Neural cell (in vitro differentiated cells): ENCODE data around the gene ZFP64. TPM values are rescaled to one million over a fixed set of nuclear protein-coding genes. Genes with fewer than 3 reads are reported as not detected.

Source experiments
- H2AFZ ChIP-seq: fragments of 200-600, 300-800 bp; sonication (generic), shearing (Covaris generic); 2 replicates; pipeline ENCODE4 v1.6.0; 2014; ENCODE audit warnings: low read depth, mild to moderate bottlenecking, antibody characterized with exemption, low read length, moderate library complexity
- H3F3A ChIP-seq: fragments of 200-600 bp; shearing (Covaris generic); 2 replicates; pipeline ENCODE4 v1.6.1; 2016; ENCODE audit warnings: mild to moderate bottlenecking, moderate library complexity, mixed read lengths, antibody characterized with exemption, low read length; ENCODE audit not compliant: insufficient read depth, poor library complexity, severe bottlenecking
- H3K27ac ChIP-seq: fragments of 200-600, 300-800 bp; sonication (generic), shearing (Covaris generic); 2 replicates; pipeline ENCODE4 v1.5.1; 2014; ENCODE audit warnings: mild to moderate bottlenecking, low read length, moderate library complexity
- H3K27me3 ChIP-seq: fragments of 300-800, 200-600 bp; sonication (generic), shearing (Covaris generic); 2 replicates; pipeline ENCODE4 v1.6.0; 2014; ENCODE audit warnings: mild to moderate bottlenecking, low read depth, low read length, moderate library complexity; ENCODE audit not compliant: insufficient read depth
- H3K36me3 ChIP-seq: fragments of 300-800, 200-600 bp; sonication (generic), shearing (Covaris generic); 2 replicates; pipeline ENCODE4 v1.5.1; 2014; ENCODE audit warnings: mild to moderate bottlenecking, antibody characterized with exemption, low read length, moderate library complexity; ENCODE audit not compliant: insufficient read depth
- H3K4me2 ChIP-seq: fragments of 300-800, 200-600 bp; sonication (generic), shearing (Covaris generic); 2 replicates; pipeline ENCODE4 v1.6.0; 2014; ENCODE audit warnings: mild to moderate bottlenecking, low read length
- H3K4me3 ChIP-seq: fragments of 300-800, 200-600 bp; sonication (generic), shearing (Covaris generic); 2 replicates; pipeline ENCODE4 v1.5.1; 2014; ENCODE audit warnings: mild to moderate bottlenecking, low read length, moderate library complexity
- H3K79me2 ChIP-seq: fragments of 200-600 bp; shearing (Covaris generic); replicated peaks from 2 replicates; pipeline ENCODE4 v1.6.0; 2014; ENCODE audit warnings: mild to moderate bottlenecking, low read length, moderate library complexity; ENCODE audit not compliant: insufficient read depth
- H3K9ac ChIP-seq: fragments of 300-800, 200-600 bp; sonication (generic), shearing (Covaris generic); 2 replicates; pipeline ENCODE4 v1.6.1; 2016; ENCODE audit warnings: mild to moderate bottlenecking, low read length, mixed read lengths
- H3K9me2 ChIP-seq: fragments of 200-600 bp; shearing (Covaris generic); 2 replicates; pipeline ENCODE4 v1.6.1; 2016; ENCODE audit warnings: mild to moderate bottlenecking, low read length, mixed read lengths; ENCODE audit not compliant: insufficient read depth
- H3K9me3 ChIP-seq: fragments of 200-600, 300-800 bp; sonication (generic), shearing (Covaris generic); 2 replicates; pipeline ENCODE4 v1.6.1; 2016; ENCODE audit warnings: mild to moderate bottlenecking, mixed run types, low read length, moderate library complexity, mixed read lengths
- H4K20me1 ChIP-seq: fragments of 200-600 bp; shearing (Covaris generic); 2 replicates; pipeline ENCODE4 v1.6.1; 2016; ENCODE audit warnings: mild to moderate bottlenecking, mixed run types; ENCODE audit not compliant: insufficient read depth
- CTCF ChIP-seq: fragments of 450-650 bp; IDR thresholded peaks from 2 replicates; pipeline ENCODE4 v1.5.1; 2014; ENCODE audit warnings: antibody characterized with exemption, mild to moderate bottlenecking, moderate library complexity; ENCODE audit not compliant: poor library complexity, severe bottlenecking
- EP300 ChIP-seq: fragments of 450-650 bp; conservative IDR thresholded peaks from 2 replicates; pipeline ENCODE4 v1.6.1; 2014; ENCODE audit warnings: antibody characterized with exemption, mild to moderate bottlenecking, moderate library complexity; ENCODE audit not compliant: poor library complexity, severe bottlenecking
- EZH2 ChIP-seq: fragments of 200-600, 300-800 bp; shearing (Covaris generic), sonication (generic); IDR thresholded peaks from 2 replicates; pipeline ENCODE4 v1.6.1; 2014; ENCODE audit warnings: antibody characterized with exemption, low read length, borderline replicate concordance, mild to moderate bottlenecking; ENCODE audit not compliant: insufficient read depth, poor library complexity, severe bottlenecking
- MXI1 ChIP-seq: fragments of 450-650 bp; conservative IDR thresholded peaks from 2 replicates; pipeline ENCODE4 v1.6.1; 2014; ENCODE audit warnings: antibody characterized with exemption, mild to moderate bottlenecking; ENCODE audit not compliant: poor library complexity, severe bottlenecking
- POLR2AphosphoS5 ChIP-seq: IDR thresholded peaks from 2 replicates; pipeline ENCODE4 v1.6.1; 2012
- RAD21 ChIP-seq: fragments of 450-650 bp; conservative IDR thresholded peaks from 2 replicates; pipeline ENCODE4 v1.6.1; 2014; ENCODE audit warnings: antibody characterized with exemption, mild to moderate bottlenecking, moderate library complexity
- REST ChIP-seq: IDR thresholded peaks from 2 replicates; pipeline ENCODE4 v1.6.1; 2012; ENCODE audit warnings: borderline replicate concordance
- SMC3 ChIP-seq: fragments of 450-650 bp; conservative IDR thresholded peaks from 2 replicates; pipeline ENCODE4 v1.6.1; 2014; ENCODE audit warnings: antibody characterized with exemption, mild to moderate bottlenecking, moderate library complexity; ENCODE audit not compliant: poor library complexity
- TAF1 ChIP-seq: IDR thresholded peaks from 2 replicates; pipeline ENCODE4 v1.6.1; 2012; ENCODE audit warnings: low read depth
- polyA plus RNA-seq: library from polyadenylated mRNA; depleted of rRNA; stranded (reverse); fragments of >200 nt; gene quantifications from 2 replicates; pipeline ENCODE4 v1.2.3, GENCODE V29; 2014

ZFP64 gene
- polyA plus RNA-seq, 1 donor from 2014 or later, result 4.7 TPM

- no peaks in the 10 kb centered on the region for H3K79me2 ChIP-seq
- H3K9me3 ChIP-seq, result no peaks in the 10 kb centered on the region
- H3K27ac ChIP-seq, result no peak overlapping the region
- no peak overlapping the region for H3K4me3 ChIP-seq
- H2AFZ ChIP-seq, result no peak overlapping the region
- no peaks in the 10 kb centered on the region for H3F3A ChIP-seq
- no peaks in the 10 kb centered on the region for H3K36me3 ChIP-seq
- no peak overlapping the region for H3K4me2 ChIP-seq
- H3K9ac ChIP-seq, result no peak overlapping the region
- H4K20me1 ChIP-seq, result no peaks in the 10 kb centered on the region
- no peaks in the 10 kb centered on the region for H3K9me2 ChIP-seq
- no peaks in the 10 kb centered on the region for H3K27me3 ChIP-seq
- TF ChIP-seq EZH2 (no peak), MXI1 (no peak), RAD21 (no peak), TAF1 (no peak), POLR2AphosphoS5 (no peak), EP300 (no peak), REST (no peak), CTCF (no peak), SMC3 (no peak)
Measured at GRCh38 chr20:52143277-52143676, 48.3 kb downstream of the ZFP64 start.

GRCh38 chr20:52142757-52143156 is 48.8 kb downstream of the ZFP64 start:
- no peaks in the 10 kb centered on the region for H4K20me1 ChIP-seq

More at GRCh38 chr20:52142757-52143156, 48.8 kb downstream of the ZFP64 start:
- Histone ChIP-seq H3K4me3 (no peak overlapping the region), H2AFZ (no peak overlapping the region), H3K79me2 (no peaks in the 10 kb centered on the region), H3K9ac (no peak overlapping the region), H3K36me3 (no peaks in the 10 kb centered on the region), H3F3A (no peaks in the 10 kb centered on the region), H3K9me3 (no peaks in the 10 kb centered on the region), H3K4me2 (no peak overlapping the region), H3K27ac (no peak overlapping the region), H3K9me2 (no peaks in the 10 kb centered on the region), H3K27me3 (no peaks in the 10 kb centered on the region)
- TF ChIP-seq TAF1, result no peak
- no peak for TF ChIP-seq POLR2AphosphoS5
- TF ChIP-seq EP300, result no peak
- TF ChIP-seq EZH2, result no peak
- no peak for TF ChIP-seq REST
- TF ChIP-seq CTCF, result no peak
- no peak for TF ChIP-seq MXI1
- no peak for TF ChIP-seq RAD21
- TF ChIP-seq SMC3, result no peak
